Neural progenitor cell (in vitro differentiated cells): ENCODE measurements around the gene ZNF441.

ENCODE experiments used
- EZH2phosphoT487 ChIP-seq: fragments of 200-600 bp; sonication (generic); IDR thresholded peaks from 2 replicates; pipeline ENCODE4 v1.6.1; 2017; ENCODE audit warnings: antibody characterized with exemption
- TF ChIP-seq, protein P1 (sequence below): fragments of 200-600 bp; sonication (generic); IDR thresholded peaks from 2 replicates; pipeline ENCODE4 v1.5.1; 2017; ENCODE audit warnings: antibody characterized with exemption, mild to moderate bottlenecking

GRCh38 chr19:11736696-11737095, 30.1 kb upstream of the ZNF441 start:
- TF ChIP-seq, protein P1, sequence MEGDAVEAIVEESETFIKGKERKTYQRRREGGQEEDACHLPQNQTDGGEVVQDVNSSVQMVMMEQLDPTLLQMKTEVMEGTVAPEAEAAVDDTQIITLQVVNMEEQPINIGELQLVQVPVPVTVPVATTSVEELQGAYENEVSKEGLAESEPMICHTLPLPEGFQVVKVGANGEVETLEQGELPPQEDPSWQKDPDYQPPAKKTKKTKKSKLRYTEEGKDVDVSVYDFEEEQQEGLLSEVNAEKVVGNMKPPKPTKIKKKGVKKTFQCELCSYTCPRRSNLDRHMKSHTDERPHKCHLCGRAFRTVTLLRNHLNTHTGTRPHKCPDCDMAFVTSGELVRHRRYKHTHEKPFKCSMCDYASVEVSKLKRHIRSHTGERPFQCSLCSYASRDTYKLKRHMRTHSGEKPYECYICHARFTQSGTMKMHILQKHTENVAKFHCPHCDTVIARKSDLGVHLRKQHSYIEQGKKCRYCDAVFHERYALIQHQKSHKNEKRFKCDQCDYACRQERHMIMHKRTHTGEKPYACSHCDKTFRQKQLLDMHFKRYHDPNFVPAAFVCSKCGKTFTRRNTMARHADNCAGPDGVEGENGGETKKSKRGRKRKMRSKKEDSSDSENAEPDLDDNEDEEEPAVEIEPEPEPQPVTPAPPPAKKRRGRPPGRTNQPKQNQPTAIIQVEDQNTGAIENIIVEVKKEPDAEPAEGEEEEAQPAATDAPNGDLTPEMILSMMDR, result no peak
- TF ChIP-seq EZH2phosphoT487, result no peak
